ENCODE data around the gene APELA. TPM values are rescaled to one million over a fixed set of nuclear protein-coding genes. Genes with fewer than 3 reads are reported as not detected.

The APELA gene
- total and polyA plus RNA-seq, 3 donors from 2014 or later, result not detected

DNA sequence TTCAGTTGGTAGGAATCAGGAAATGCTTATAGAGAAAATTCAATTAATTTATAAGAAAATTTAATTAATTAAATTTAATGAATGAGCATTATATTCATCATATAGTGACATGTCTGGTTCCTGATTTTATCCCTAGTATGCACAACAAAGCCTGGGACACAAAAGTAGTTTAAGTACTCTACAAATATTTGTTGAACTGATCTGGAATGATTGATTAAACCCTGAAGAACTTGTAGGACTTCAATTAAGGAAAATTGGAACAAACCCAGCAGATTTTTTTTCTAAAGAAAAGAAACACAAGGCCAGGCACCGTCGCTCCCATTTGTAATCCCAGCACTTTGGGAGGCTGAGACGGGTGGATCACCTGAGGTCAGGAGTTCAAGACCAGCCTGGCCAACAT, 4.5 kb upstream of the APELA start:
- intact Hi-C loops (cut with DNase I; ENCODE audit: low total_unique reads), result no loop called here
- DNase-seq, result no peak
- Histone ChIP-seq H3K4me3 (no peak overlapping the region), H3K4me1 (no peaks in the 10 kb centered on the region), H3K9me3 (no peaks in the 10 kb centered on the region), H3K27me3 (no peaks in the 10 kb centered on the region), H3K27ac (no peak overlapping the region), H3K36me3 (ENCODE audit: low read depth, missing control alignments) (no peaks in the 10 kb centered on the region)
- 46 to 70% methylated on average over 3 of the region's 3 CpGs for WGBS, 2 donors
- TF ChIP-seq POLR2A (IDR thresholded peaks at IDR 0.05), result no peak

DNA sequence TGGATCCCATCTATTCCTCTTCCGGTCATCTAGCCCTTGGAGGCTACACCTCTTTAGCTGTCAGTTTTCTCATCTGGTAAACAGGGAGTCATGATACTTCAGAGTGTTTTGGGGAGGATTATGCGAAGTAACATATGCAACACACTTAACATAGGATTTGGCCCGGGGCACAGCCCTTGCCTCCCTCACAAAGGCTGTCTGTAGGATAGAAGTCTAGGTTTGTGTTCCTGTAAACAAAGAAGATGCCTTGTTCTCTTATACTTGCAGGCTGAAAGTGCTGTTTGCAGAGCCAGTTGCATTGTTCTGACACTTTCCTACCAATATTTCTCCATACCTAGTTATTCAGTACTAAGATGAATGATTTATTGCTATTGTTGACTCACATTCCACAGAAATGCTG, 2.2 kb upstream of the APELA start:
- DNase-seq, result no peak
- no peaks in the 10 kb centered on the region for H3K36me3 ChIP-seq (ENCODE audit: low read depth, missing control alignments)
- H3K9me3 ChIP-seq, result no peaks in the 10 kb centered on the region
- 71 to 73% methylated on average over 3 of the region's 3 CpGs for WGBS, 2 donors
- intact Hi-C loops (cut with DNase I; ENCODE audit: low total_unique reads), result no loop called here
- H3K27ac ChIP-seq, result no peak overlapping the region
- H3K4me3 ChIP-seq, result no peak overlapping the region
- TF ChIP-seq POLR2A (IDR thresholded peaks at IDR 0.05), result no peak
- no peaks in the 10 kb centered on the region for H3K4me1 ChIP-seq
- H3K27me3 ChIP-seq, result no peaks in the 10 kb centered on the region

DNA sequence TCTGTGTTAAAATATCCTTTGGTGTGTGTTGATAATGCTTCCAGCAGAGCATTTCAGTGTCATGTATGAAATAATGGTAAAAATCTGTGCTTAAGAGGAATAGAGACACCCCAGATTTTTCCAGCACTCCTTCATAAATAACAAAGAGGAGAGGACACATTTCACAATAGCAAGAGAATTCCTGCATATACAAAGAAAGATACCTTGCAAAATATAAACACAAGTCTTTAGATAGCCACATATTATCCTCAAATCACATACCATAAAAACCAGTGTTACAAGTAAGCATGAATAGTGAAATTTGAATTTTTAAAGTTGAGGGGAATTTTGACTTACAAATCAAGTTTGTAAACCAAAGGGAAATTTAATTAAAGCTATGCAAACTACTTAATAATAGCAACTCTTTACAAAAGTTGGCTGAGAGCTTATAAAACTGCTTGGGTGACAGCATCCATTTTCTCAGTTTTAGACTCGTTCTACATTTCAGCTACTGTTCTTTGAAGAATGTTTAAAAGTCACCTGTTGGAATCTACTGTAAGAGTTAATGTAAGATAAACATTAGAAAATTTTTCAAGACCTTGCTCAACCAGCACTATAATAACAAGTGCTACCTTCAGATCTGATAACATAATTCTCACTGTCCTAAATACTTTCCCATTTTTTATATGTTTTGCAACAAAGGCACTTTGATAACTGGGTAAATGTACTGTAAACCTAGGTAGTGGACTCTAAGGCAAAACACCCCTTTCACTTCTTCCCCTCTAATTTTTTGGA, 3.7 kb downstream of the APELA start:
- Histone ChIP-seq H3K4me3 (no peak overlapping the region), H3K36me3 (ENCODE audit: low read depth, missing control alignments) (no peaks in the 10 kb centered on the region), H3K27ac (no peak overlapping the region), H3K4me1 (no peaks in the 10 kb centered on the region), H3K27me3 (no peaks in the 10 kb centered on the region), H3K9me3 (no peaks in the 10 kb centered on the region)
- TF ChIP-seq, protein P1, sequence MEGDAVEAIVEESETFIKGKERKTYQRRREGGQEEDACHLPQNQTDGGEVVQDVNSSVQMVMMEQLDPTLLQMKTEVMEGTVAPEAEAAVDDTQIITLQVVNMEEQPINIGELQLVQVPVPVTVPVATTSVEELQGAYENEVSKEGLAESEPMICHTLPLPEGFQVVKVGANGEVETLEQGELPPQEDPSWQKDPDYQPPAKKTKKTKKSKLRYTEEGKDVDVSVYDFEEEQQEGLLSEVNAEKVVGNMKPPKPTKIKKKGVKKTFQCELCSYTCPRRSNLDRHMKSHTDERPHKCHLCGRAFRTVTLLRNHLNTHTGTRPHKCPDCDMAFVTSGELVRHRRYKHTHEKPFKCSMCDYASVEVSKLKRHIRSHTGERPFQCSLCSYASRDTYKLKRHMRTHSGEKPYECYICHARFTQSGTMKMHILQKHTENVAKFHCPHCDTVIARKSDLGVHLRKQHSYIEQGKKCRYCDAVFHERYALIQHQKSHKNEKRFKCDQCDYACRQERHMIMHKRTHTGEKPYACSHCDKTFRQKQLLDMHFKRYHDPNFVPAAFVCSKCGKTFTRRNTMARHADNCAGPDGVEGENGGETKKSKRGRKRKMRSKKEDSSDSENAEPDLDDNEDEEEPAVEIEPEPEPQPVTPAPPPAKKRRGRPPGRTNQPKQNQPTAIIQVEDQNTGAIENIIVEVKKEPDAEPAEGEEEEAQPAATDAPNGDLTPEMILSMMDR (IDR thresholded peaks at IDR 0.05), result no peak
- no peak for TF ChIP-seq POLR2A (IDR thresholded peaks at IDR 0.05)
- WGBS, 2 donors, result 61 to 67% methylated on average over 1 of the region's 1 CpG
- intact Hi-C loops (cut with DNase I; ENCODE audit: low total_unique reads), result no loop called here
- no peak for DNase-seq

DNA sequence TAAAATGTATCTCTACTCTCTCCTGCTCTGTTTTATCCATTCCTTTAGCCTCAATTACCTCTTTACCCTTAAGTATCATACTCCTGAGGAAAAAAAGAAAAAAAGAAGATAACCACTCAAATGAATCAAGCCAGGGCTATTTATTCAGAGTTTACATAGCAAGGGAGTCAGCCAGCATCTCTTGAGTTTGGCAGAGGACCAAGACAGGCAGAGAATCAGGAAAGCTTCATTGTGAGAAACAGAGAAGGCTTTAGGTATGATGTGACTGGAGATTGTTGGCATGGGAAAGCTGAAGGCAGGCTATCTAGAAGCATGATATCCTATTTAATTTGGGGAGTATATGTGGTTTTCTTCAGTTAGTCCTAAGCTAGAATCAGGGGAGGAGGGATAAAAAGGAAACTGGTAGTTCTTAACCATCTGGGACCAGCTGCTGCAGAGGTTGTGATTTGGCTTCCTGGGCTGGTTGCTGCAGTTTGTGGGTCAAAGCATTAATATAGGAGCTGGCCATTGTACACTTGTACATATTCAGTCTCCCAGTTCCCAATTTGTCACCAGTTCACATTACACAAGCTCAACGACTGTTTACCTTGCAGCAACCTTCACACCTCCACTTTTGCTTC, 11.2 kb downstream of the APELA start:
- WGBS, 2 donors, result 55 to 65% methylated on average over 1 of the region's 1 CpG
- Histone ChIP-seq H3K27me3 (no peaks in the 10 kb centered on the region), H3K4me1 (no peaks in the 10 kb centered on the region), H3K9me3 (no peaks in the 10 kb centered on the region), H3K27ac (no peak overlapping the region), H3K36me3 (ENCODE audit: low read depth, missing control alignments) (no peaks in the 10 kb centered on the region), H3K4me3 (no peak overlapping the region)
- no peak for DNase-seq
- intact Hi-C loops (cut with DNase I; ENCODE audit: low total_unique reads), result no loop called here
- no peak for TF ChIP-seq POLR2A (IDR thresholded peaks at IDR 0.05)
- TF ChIP-seq, protein P1 (IDR thresholded peaks at IDR 0.05), result no peak

- intact Hi-C loops (cut with DNase I; ENCODE audit: low total_unique reads), result no loop called here
- Histone ChIP-seq H3K4me3 (no peak overlapping the region), H3K36me3 (ENCODE audit: low read depth, missing control alignments) (no peaks in the 10 kb centered on the region), H3K27me3 (no peaks in the 10 kb centered on the region), H3K9me3 (no peaks in the 10 kb centered on the region), H3K4me1 (no peaks in the 10 kb centered on the region), H3K27ac (no peak overlapping the region)
- DNase-seq, result no peak
- WGBS, 2 donors, result 70 to 85% methylated on average over 2 of the region's 2 CpGs
- TF ChIP-seq, protein P1 (IDR thresholded peaks at IDR 0.05), result no peak
- TF ChIP-seq POLR2A (IDR thresholded peaks at IDR 0.05), result no peak
Measured at GRCh38 chr4:164890691-164891090, 13.7 kb downstream of the APELA start.

Data from testis (tissue), 3 donors.